Endometrial microvascular endothelial cells (primary cell): ENCODE measurements around the gene NCMAP. TPM values are rescaled to one million over a fixed set of nuclear protein-coding genes. Genes with fewer than 3 reads are reported as not detected.
"Not testable (repeated sequence)": the region's sequence is repeated elsewhere in the genome, so short reads cannot be mapped to it uniquely, and the experiment has no call there.

Experiments used
- in situ Hi-C: cut with HindIII; loops from 2 replicates; pipeline ENCODE4 v1.10.0; 2017; ENCODE audit warnings: low sequenced_read_pairs, low pct_unique_long_range_greater_than_20kb; ENCODE audit errors: inconsistent ontology term
- total RNA-seq: library from RNA; depleted of rRNA; stranded (reverse); fragments of >200 nt; gene quantifications from one replicate; pipeline ENCODE4 v1.2.3, GENCODE V29; 2015; ENCODE audit errors: inconsistent ontology term

NCMAP gene
- total RNA-seq, 1 donor from 2014 or later = not detected

DNA sequence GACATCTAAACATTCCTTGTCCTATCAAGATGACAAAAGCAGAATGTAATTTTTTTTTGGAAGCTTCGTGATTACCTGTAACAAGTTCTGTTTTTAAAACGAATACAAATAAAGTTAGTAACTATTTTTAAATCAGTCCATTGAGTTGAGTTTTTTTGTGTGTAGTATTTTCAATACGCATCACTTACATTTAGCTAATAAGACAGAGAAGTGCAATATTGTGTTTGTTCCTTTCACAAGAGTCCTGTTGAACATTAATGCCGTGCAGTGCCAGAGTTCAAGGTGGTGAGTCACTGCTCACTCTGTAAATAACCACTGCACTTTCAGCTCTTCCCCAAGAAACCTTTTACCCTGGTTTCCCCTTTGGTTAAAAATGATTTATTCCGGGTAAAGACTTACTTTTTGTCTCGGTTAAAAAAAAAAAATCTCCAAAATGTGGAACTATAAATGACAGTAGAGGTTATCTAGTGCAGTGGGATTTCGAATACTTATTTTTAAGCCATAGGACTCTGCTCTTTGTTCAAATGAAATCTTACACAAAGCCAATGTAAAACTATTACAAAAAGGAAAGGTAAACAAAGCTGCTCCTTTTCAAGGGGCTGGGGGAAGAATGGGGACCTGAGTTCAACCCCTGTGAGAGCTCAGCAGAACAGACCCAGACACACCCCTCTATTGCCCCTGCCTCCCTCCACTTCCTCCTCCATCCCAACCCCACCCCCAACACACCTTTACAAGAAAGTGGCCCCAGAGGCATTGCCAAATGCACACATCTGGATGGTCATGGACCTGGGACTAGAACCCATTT lies 14.8 kb upstream of the NCMAP start:
- in situ Hi-C loops = no loop called here

- in situ Hi-C loops = no loop called here
These were observed 14.1 kb upstream of the NCMAP start for GRCh38 chr1:24541711-24542346.

DNA sequence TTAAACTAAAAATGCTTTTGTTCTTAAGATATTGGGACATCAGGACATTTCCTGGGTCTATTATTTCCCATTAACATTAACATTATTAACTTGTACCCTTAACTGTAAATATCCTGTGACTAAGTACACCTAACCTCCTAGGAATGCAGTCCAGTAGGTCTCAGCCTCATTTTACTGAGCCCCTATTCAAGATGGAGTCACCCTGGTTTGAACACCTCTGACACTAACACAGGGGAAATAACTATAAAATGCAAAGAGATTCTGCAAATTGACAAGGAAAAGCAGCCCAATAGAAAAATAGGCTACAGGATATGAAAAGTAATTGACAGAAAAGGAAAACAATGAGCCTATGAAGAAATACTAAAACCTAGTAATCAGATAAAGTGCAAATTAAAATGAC lies 11.6 kb upstream of the NCMAP start:
- in situ Hi-C loops = no loop called here

- in situ Hi-C loops = no loop called here
These were observed 10.2 kb upstream of the NCMAP start for GRCh38 chr1:24545662-24546061.

GRCh38 chr1:24547195-24547594 lies 8.7 kb upstream of the NCMAP start:
- in situ Hi-C loops = no loop called here

DNA sequence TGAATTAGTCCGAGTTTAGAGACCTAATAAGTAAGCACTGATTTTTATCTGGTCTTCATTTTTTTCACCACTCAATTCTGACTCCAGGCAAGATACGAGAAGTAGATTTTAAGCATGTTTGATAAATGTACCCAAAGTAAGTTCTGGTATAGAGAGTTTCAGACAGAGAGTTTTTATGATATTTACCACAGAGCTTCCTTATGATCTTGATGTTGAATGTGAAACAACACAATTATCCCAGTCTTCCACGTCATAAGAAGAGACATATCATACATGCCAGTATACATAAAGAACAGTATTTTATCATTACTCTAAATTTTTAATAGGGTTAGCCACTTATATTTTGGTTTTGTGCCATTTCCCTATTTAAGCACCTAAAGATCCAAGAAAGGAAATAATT lies 7.8 kb upstream of the NCMAP start:
- in situ Hi-C loops = no loop called here

- in situ Hi-C loops = not testable (repeated sequence)
These were observed 6.7 kb upstream of the NCMAP start for GRCh38 chr1:24549210-24549609.

DNA sequence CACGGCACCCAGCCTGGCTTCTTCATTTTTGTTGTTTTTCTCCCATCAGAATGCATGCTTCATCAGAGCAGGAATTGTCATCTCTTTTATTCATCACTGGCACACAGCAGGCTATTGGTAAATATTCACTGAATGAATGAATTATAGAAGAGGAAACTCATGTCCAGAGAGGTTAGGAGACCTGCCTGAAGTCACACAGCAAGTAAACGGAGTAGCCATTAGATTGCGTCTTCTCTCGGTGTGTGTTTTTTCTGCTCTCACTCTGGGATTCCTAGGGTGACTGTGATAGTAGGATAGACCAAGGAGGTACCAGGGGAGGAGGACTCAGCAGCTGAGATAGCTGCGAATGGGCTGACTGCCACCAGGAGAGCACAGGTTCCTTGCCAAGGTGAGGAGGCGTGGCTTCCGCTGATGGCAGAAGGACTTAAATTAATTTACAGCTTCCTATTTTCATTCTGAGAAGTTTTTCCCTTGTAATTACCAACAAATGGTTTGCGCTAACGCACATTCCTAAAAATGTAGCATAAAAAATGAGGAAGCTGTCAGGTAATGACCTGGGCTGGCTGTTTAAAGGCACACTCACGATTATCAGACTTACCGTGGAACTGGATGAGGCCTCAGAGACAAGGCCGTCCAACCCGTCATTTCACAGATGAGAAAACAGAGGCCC lies 4.5 kb upstream of the NCMAP start:
- in situ Hi-C loops = no loop called here

DNA sequence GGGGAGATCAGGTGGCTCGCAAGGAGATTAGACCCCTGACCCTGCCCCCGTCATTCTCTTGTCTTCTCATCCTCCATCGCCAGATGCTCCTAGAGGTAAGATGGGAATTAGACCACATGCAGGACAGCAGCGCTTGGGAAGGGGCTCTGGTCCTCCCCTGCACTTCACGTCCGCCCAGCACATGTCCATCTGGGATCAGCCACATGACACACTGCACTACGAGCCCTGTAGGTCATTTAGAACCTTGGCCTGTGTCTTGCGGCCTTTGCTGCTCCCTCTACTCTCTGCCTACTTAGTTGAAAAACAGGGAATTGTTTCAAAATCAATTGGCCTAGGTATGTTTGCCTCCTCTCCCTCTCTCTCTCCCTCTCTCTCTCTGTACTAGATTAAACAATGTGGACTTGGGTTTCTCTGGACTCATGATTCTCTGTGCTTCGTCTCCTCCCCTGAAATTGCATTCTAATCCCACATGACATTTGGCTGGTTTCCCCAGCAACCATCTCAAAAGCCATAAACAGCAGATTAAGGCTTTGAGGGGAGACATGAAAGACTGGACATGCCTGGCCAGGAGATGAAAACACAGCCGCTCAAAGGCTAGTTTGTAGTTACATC lies 3.8 kb upstream of the NCMAP start:
- in situ Hi-C loops = no loop called here

DNA sequence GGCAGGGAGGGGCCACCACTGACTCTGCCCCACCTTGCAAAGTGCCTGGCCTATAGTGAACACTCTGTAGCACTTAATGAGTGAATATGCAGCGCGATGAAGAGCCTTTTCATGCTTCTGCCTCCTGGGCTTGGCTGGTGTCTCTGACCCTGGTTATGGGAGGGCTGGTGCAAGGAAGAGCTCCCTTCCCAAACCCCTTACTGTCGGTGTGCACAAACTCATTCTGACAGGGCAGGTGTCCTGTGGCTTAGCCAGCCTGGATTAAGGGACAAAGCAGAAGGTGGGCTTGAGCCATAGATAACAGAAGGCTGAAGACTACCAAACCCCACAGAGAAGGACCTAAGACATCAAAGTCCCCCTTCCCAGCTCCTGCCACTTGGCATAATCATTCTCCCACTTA lies 2.0 kb upstream of the NCMAP start:
- in situ Hi-C loops = no loop called here

DNA sequence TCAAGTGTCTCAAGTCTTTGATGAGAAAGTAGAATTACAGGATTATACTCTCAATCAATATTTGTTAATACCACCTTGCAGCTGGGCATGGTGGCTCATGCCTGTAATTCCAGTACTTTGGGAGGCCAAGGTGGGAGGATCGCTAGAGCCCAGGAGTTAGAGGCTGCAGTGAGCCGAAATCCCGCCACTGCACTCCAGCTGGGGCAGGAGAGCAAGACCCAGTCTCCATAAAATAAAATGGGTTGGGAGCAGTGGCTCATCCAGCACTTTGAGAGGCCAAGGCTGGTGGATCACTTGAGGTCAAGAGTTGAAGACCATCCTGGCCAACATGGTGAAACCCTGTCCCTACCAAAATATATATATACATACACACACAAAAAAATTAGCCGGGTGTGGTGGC lies 1.2 kb upstream of the NCMAP start:
- in situ Hi-C loops = no loop called here

DNA sequence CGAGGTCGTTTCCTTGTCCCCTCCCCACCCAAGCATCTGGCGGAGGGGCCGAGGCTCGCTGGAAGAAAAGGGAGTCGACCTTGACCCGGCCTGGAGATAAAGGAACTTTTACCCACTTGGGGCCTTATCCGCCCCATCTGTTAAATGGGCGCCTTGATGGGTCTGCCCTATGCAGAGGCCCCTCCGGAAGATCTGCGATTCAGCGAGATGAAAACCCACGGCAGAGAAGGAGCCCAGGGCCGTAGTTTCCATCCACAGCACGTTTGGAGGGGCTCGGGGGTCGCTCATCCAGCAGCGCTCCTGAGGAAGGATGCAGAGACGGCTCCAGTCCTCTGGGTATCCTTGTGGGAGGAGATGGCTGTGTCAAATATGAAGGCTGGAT lies 518 bp downstream of the NCMAP start:
- in situ Hi-C loops = no loop called here

GRCh38 chr1:24557220-24557619 lies 1.3 kb downstream of the NCMAP start:
- in situ Hi-C loops = no loop called here

DNA sequence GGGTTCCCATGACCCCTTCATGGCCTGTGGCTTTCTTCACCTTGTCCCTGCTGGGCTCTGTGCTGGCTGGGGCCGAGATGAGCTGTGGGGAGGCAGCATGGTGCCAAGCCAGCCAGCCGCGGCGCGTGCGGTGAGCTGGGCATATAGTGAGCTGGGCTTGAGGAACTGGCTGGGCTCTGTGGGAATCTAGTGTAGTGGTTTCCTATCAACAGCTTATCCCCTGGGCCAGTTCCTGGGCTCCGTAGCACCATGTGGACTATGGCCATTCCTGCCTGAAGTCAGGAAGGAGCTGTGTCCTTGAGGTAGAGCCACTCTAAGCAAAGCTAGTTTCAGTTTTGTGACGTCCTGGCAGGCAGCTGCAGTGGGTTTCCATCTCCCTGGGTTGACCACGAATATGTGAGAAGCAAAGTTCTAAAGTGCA lies 1.8 kb downstream of the NCMAP start:
- in situ Hi-C loops = no loop called here

DNA sequence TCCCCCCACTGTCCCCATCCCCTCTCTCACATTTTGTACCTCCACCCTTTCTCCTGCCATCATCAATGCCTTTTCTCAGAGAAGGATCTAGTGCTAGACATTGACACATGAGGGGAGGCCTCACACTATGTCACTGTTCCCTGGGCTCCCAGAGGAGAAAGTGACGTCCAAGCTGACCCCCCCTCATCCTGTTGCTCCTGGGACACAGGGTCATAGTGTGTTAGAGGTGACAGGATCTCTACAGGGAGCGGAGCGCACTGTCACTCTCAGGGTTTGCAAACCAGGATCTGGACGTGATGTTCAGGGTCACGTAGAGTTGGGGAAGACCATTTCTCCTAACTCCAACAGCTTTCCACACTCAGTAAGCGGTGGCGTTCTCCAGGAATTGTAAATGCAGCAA lies 2.6 kb downstream of the NCMAP start:
- in situ Hi-C loops = no loop called here

- in situ Hi-C loops = no loop called here
These were observed 3.3 kb downstream of the NCMAP start for GRCh38 chr1:24558902-24559791.

GRCh38 chr1:24560361-24560760 lies 4.5 kb downstream of the NCMAP start:
- in situ Hi-C loops = no loop called here

GRCh38 chr1:24562625-24563024 lies 6.7 kb downstream of the NCMAP start:
- in situ Hi-C loops = no loop called here

GRCh38 chr1:24564695-24565094 lies 8.8 kb downstream of the NCMAP start:
- in situ Hi-C loops = no loop called here
